ENCODE measurements around the gene SOD3. TPM values are rescaled to one million over a fixed set of nuclear protein-coding genes. Genes with fewer than 3 reads are reported as not detected.

The SOD3 gene
- polyA plus RNA-seq, 1 donor (not counting 4 experiments of a cell fraction or from before 2014, with no cell fraction given): not detected

GRCh38 chr4:24846716-24847115 is 51.3 kb downstream of the SOD3 start:
- Histone ChIP-seq H3K27me3 (ENCODE audit: control insufficient read depth, extremely low read depth, insufficient read depth, low read length) (no peaks in the 10 kb centered on the region), H3K4me2 (ENCODE audit: control insufficient read depth, extremely low read depth, insufficient read depth, low read depth, low read length) (no peak overlapping the region), H3K9ac (ENCODE audit: control insufficient read depth, extremely low read depth, insufficient read depth, low read length) (no peak overlapping the region), H3K9me3 (ENCODE audit: control insufficient read depth, low read depth, low read length) (no peaks in the 10 kb centered on the region), H3K4me1 (ENCODE audit: control insufficient read depth, extremely low read depth, insufficient read depth, low read length) (peaks cover 5% of the 10 kb centered on the region), H3K79me2 (ENCODE audit: control insufficient read depth, insufficient read depth, low read length) (no peaks in the 10 kb centered on the region), H4K20me1 (ENCODE audit: control insufficient read depth, extremely low read depth, insufficient read depth, low read length) (no peaks in the 10 kb centered on the region), H3K27ac (ENCODE audit: control insufficient read depth, insufficient read depth, low read length) (no peak overlapping the region), H3K9me1 (ENCODE audit: control insufficient read depth, extremely low read depth, insufficient read depth, low read length) (no peaks in the 10 kb centered on the region), H3K36me3 (ENCODE audit: control insufficient read depth in 2 of 2, extremely low read depth in 1 of 2, insufficient read depth in 2 of 2, low read length in 2 of 2) (no peaks in the 10 kb centered on the region), H2AFZ (ENCODE audit: control insufficient read depth, low read length) (no peak overlapping the region), H3K4me3 (ENCODE audit: control insufficient read depth in 2 of 3, extremely low read depth in 1 of 3, insufficient read depth in 2 of 3, low read depth in 1 of 3, low read length in 3 of 3) (no peak overlapping the region)
- no peak for DNase-seq (ENCODE audit: low read depth, low spot score)
- no peak for FAIRE-seq
- dilution Hi-C loops (cut with MboI; ENCODE audit: extremely low pct_ligation_motif_present, low sequenced_read_pairs): no loop called here
- TF ChIP-seq EZH2 (IDR thresholded peaks at IDR 0.05; ENCODE audit: low read length): no peak
- no peak for TF ChIP-seq CTCF (optimal IDR thresholded peaks at IDR 0.05 in 1 of 3, IDR thresholded peaks at IDR 0.05 in 1 of 3, conservative IDR thresholded peaks at IDR 0.05 in 1 of 3; ENCODE audit: extremely low read depth in 1 of 3, insufficient read depth in 2 of 3, low read length in 3 of 3)

DNA sequence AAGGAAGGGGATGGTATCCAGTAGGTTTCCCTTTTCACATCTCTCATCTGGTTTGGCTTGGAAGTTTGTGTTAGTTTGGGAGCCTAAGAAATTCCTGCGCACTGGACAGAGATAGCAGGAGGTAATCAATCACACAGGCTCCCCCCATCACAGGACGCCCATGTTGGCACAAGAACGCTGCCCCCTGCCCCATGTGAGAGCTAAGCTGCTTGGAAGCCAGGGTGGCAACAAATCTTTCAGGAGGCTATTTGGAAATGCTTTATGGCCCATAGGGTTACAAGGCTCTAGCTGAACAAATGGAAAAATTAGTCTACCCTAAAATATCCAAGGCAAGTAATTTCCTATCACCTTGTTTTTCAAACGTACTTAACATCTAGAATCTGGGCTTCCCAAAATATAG is 54.0 kb downstream of the SOD3 start:
- no peaks in the 10 kb centered on the region for H3K79me2 ChIP-seq (ENCODE audit: control insufficient read depth, insufficient read depth, low read length)
- peaks cover 5% of the 10 kb centered on the region for H3K4me1 ChIP-seq (ENCODE audit: control insufficient read depth, extremely low read depth, insufficient read depth, low read length)
- FAIRE-seq (no peak), DNase-seq (ENCODE audit: low read depth, low spot score) (no peak)
- H3K9me3 ChIP-seq (ENCODE audit: control insufficient read depth, low read depth, low read length): no peaks in the 10 kb centered on the region
- no peaks in the 10 kb centered on the region for H3K27me3 ChIP-seq (ENCODE audit: control insufficient read depth, extremely low read depth, insufficient read depth, low read length)
- H3K4me3 ChIP-seq (ENCODE audit: control insufficient read depth in 2 of 3, extremely low read depth in 1 of 3, insufficient read depth in 2 of 3, low read depth in 1 of 3, low read length in 3 of 3): no peak overlapping the region
- H3K4me2 ChIP-seq (ENCODE audit: control insufficient read depth, extremely low read depth, insufficient read depth, low read depth, low read length): no peak overlapping the region
- dilution Hi-C loops (cut with MboI; ENCODE audit: extremely low pct_ligation_motif_present, low sequenced_read_pairs): no loop called here
- H3K36me3 ChIP-seq (ENCODE audit: control insufficient read depth in 2 of 2, extremely low read depth in 1 of 2, insufficient read depth in 2 of 2, low read length in 2 of 2): no peaks in the 10 kb centered on the region
- no peak overlapping the region for H3K9ac ChIP-seq (ENCODE audit: control insufficient read depth, extremely low read depth, insufficient read depth, low read length)
- H4K20me1 ChIP-seq (ENCODE audit: control insufficient read depth, extremely low read depth, insufficient read depth, low read length): no peaks in the 10 kb centered on the region
- TF ChIP-seq CTCF (optimal IDR thresholded peaks at IDR 0.05 in 1 of 3, IDR thresholded peaks at IDR 0.05 in 1 of 3, conservative IDR thresholded peaks at IDR 0.05 in 1 of 3; ENCODE audit: extremely low read depth in 1 of 3, insufficient read depth in 2 of 3, low read length in 3 of 3) (no peak), EZH2 (IDR thresholded peaks at IDR 0.05; ENCODE audit: low read length) (no peak)
- no peak overlapping the region for H2AFZ ChIP-seq (ENCODE audit: control insufficient read depth, low read length)
- H3K9me1 ChIP-seq (ENCODE audit: control insufficient read depth, extremely low read depth, insufficient read depth, low read length): no peaks in the 10 kb centered on the region
- no peak overlapping the region for H3K27ac ChIP-seq (ENCODE audit: control insufficient read depth, insufficient read depth, low read length)
